Measurements from ENCODE around the gene GEN1.

The GEN1 gene

DNA sequence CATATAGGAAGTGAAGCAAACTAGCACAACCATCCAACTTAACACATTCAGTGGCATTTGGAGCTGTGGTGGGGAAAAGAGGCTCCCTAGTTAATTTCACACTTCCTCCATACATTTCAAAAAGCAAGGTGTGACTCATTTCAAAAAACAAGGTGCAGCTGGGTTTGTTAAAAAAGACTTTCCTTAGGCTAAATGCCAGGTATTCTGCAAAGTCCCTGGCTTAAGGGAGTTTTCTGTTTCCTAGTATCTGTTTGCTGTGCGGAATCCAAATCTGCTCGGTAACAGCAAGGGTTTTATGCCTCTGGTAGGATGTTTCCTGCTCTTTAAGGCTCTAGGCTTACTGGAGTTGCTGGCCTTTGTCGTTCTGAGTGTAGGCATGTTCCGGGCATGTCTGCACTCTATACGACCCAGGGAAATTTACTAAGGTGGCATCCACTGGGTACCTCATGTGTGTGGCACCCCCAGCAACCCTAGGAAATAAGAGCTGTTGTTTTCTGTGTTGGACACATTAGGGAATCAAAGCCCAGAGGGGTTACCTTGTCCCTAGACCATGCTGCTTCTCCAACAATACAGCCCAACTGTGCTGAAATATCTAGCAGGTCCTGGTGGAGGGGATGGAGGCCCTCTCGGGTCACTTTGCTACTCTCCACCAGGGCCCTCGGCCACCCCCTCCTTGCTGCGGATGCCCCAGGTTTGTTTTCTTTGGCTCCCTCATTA is 61.7 kb downstream of the GEN1 start:
- DNase-seq (ENCODE audit: extremely low spot score), result no peak
- TF ChIP-seq, protein P1, sequence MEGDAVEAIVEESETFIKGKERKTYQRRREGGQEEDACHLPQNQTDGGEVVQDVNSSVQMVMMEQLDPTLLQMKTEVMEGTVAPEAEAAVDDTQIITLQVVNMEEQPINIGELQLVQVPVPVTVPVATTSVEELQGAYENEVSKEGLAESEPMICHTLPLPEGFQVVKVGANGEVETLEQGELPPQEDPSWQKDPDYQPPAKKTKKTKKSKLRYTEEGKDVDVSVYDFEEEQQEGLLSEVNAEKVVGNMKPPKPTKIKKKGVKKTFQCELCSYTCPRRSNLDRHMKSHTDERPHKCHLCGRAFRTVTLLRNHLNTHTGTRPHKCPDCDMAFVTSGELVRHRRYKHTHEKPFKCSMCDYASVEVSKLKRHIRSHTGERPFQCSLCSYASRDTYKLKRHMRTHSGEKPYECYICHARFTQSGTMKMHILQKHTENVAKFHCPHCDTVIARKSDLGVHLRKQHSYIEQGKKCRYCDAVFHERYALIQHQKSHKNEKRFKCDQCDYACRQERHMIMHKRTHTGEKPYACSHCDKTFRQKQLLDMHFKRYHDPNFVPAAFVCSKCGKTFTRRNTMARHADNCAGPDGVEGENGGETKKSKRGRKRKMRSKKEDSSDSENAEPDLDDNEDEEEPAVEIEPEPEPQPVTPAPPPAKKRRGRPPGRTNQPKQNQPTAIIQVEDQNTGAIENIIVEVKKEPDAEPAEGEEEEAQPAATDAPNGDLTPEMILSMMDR (IDR thresholded peaks at IDR 0.05; ENCODE audit: control extremely low read depth, extremely low read depth, low read depth, missing control alignments), result no peak
- POLR2A ChIA-PET, result no interaction called here
- CTCF ChIA-PET, result interaction anchor here (1.0 to 11.4 kb wide), 5 partner anchors 9 to 77 kb away, joined by 3 to 113 read pairs (median 4); partner anchors contain the start of genes GEN1 and SMC6

DNA sequence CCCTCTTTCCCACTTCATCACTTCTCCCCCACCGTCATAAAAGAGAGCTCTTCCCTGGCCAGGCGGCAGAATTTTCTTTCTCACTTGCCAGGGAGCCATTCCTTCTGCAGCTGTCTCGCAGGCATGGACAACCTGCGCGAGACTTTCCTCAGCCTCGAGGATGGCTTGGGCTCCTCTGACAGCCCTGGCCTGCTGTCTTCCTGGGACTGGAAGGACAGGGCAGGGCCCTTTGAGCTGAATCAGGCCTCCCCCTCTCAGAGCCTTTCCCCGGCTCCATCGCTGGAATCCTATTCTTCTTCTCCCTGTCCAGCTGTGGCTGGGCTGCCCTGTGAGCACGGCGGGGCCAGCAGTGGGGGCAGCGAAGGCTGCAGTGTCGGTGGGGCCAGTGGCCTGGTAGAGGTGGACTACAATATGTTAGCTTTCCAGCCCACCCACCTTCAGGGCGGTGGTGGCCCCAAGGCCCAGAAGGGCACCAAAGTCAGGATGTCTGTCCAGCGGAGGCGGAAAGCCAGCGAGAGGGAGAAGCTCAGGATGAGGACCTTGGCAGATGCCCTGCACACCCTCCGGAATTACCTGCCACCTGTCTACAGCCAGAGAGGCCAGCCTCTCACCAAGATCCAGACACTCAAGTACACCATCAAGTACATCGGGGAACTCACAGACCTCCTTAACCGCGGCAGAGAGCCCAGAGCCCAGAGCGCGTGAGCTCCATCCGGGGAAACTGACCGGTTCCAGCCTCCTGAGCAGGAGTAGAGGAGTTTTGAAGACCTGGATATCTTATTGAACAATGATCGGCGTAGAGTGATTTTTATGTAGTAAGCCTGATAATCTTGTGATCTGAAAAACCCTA is 62.7 kb downstream of the GEN1 start, which contains the start of gene MSGN1:
TSS of gene MSGN1 (plus strand) at position 65 of the 850 bp plus-strand sequence. CDS start at position 124, 59 bp downstream.
- CTCF ChIA-PET, result interaction anchor here (0.9 to 11.4 kb wide), 7 partner anchors 8 to 171 kb away, joined by 3 to 113 read pairs (median 3); partner anchors contain the start of genes GEN1 and SMC6
- TF ChIP-seq, protein P1 (IDR thresholded peaks at IDR 0.05; ENCODE audit: control extremely low read depth, extremely low read depth, low read depth, missing control alignments), result no peak
- POLR2A ChIA-PET, result no interaction called here
- DNase-seq (ENCODE audit: extremely low spot score), result no peak

DNA sequence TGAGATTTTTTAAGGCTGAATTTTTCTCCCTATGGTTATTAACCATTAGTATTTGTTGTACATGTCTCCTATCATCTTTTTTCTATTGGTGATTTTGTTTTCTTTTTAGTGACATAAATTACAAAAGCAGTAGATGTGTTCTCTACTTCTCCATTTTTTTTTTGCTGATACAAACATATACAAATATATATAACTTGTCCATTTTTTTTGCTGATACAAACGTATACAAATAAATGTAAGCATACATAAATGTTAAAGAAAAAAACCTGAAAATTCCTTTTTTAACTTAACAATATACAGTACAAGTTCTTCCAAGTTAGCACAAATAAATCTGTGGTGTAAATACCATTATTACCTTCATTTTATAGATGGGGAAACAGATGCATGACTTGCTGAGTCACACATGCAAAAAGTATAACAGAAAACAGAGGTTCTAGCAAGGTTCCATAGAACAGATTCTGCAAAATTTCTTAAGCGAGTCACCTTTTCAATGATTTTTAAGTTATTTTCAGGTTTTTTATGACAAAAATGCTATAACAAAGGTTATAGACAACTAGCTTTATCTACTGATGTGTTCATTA is 64.4 kb downstream of the GEN1 start:
- POLR2A ChIA-PET, result no interaction called here
- DNase-seq (ENCODE audit: extremely low spot score), result no peak
- CTCF ChIA-PET, result interaction anchor here (2.0 to 11.4 kb wide), 2 partner anchors 12 to 27 kb away, joined by 5 to 113 read pairs; no protein-coding TSS in a partner anchor
- TF ChIP-seq, protein P1 (IDR thresholded peaks at IDR 0.05; ENCODE audit: control extremely low read depth, extremely low read depth, low read depth, missing control alignments), result no peak

DNA sequence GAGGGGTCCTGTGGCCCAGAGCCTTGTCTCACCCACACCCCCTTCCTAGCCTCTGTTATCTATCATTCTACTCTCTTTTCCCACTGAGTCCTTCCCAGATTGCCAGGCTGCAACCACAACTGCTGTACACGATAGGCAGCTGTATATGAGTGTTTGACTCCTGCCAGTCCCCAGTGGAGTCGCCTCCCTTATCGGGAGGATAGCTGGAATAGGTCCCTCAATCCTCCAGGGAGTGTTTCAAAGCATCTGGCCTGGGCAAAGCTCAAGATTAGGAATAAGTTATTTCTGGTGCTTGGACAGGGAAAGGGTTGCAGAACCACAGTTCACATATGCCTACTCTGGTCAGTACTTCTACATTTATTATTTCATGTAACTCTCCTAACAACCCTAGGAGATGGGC is 67.1 kb downstream of the GEN1 start:
- CTCF ChIA-PET, result interaction anchor here (0.7 to 11.4 kb wide), 10 partner anchors 9 to 175 kb away, joined by 3 to 113 read pairs (median 4); partner anchors contain the start of genes GEN1 and SMC6
- TF ChIP-seq, protein P1 (IDR thresholded peaks at IDR 0.05; ENCODE audit: control extremely low read depth, extremely low read depth, low read depth, missing control alignments), result no peak

DNA sequence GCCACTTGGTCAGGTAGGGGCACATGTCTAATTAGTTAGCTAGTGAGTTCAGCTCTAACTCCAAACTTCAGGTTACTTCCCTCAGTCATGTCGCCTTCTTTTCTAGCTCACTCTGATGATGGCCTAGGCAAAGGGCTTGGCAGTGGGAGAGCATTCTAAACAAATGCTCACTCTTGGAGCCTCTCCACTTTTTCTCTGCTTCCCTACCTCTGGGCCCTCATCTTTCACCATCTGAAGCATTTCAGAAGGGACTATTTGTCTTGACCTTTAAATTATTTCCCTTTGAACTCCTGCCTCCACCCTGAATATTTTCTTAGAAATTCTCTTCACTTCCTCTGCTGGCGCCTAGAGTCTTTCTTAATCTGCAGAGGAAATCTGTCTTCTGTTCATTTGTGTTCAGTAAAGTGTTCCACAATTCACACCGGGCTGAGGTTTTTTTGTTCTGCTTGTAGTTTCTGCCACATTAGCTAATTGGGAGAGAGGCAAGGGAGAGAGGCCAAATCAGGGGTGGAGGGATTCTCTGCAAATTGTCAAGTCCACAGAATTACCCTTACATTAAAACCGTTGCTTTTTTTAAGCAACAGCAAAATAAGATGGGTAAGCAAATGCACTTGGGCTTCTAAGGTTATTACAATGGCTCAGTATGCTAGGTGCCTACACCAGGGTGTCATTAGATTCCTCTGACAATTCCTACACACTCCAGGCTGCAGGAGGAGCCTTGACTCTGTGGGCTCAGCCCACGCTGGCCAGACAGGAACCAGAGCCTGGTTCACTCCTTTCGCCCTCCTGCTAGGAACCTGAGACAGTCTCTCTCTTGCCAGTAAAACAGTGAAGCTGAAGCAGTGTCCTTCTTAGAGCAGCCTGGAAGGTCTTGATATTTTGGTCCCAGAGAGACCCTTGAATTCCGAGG is 67.9 kb downstream of the GEN1 start:
- TF ChIP-seq, protein P1 (IDR thresholded peaks at IDR 0.05; ENCODE audit: control extremely low read depth, extremely low read depth, low read depth, missing control alignments), result no peak

More for the DNA sequence above, 67.1 kb downstream of the GEN1 start:
- no peak for DNase-seq (ENCODE audit: extremely low spot score)
- POLR2A ChIA-PET, result no interaction called here

More for the DNA sequence above, 67.9 kb downstream of the GEN1 start:
- DNase-seq (ENCODE audit: extremely low spot score), result no peak
- CTCF ChIA-PET, result interaction anchor here (1.0 to 11.4 kb wide), 10 partner anchors 9 to 150 kb away, joined by 3 to 113 read pairs (median 6); partner anchors contain the start of genes GEN1 and SMC6
- POLR2A ChIA-PET, result no interaction called here

Data from GM10248 (cell line).